ACHN (cell line): ENCODE data around the gene ZNF280B.
"Not testable (repeated sequence)": the region's sequence is repeated elsewhere in the genome, so short reads cannot be mapped to it uniquely, and the experiment has no call there.

Source experiments
- DNase-seq: peaks from one replicate; pipeline ENCODE4 v3.0.0-alpha.2; 2015
- in situ Hi-C: cut with HindIII; loops from 2 replicates; pipeline ENCODE4 v1.10.0; 2017; ENCODE audit warnings: low sequenced_read_pairs, low pct_ligation_motif_present, low pct_unique_long_range_greater_than_20kb

The ZNF280B gene

GRCh38 chr22:22452996-22453686, 55.4 kb downstream of the ZNF280B start:
- in situ Hi-C loops = no loop called here
- no peak for DNase-seq

GRCh38 chr22:22452211-22452610, 56.3 kb downstream of the ZNF280B start:
- DNase-seq = no peak
- in situ Hi-C loops = no loop called here

- DNase-seq = no peak
Measured at GRCh38 chr22:22450343-22450839, 58.2 kb downstream of the ZNF280B start.

GRCh38 chr22:22449819-22450218, 58.7 kb downstream of the ZNF280B start:
- in situ Hi-C loops = no loop called here
- DNase-seq = no peak

More at GRCh38 chr22:22450343-22450839, 58.2 kb downstream of the ZNF280B start:
- in situ Hi-C loops = no loop called here

DNA sequence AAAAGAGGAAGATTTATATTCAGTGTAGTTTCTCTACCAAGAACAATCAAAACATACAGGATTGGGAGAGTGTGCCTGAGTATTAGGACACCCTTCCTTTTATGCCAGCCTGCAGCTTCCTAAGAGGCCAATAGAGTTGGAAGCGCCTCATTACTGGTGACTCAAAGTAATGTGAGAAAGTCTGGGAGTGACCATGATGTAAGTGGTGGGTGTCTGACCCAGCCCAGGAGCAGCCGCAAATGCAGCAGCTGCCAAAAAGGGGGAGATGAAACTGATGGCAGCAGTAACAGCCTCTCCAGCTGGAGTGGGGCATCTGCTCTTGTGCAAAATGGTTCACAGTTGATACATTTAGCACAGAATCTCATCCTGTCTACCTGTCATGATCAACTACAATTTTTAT, 62.0 kb downstream of the ZNF280B start:
- in situ Hi-C loops = no loop called here
- no peak for DNase-seq

- in situ Hi-C loops, DNase-seq: not testable (repeated sequence)
Measured at GRCh38 chr22:22444007-22444589, 64.4 kb downstream of the ZNF280B start.

- DNase-seq = no peak
- in situ Hi-C loops = no loop called here
Measured at GRCh38 chr22:22442928-22443709, 65.4 kb downstream of the ZNF280B start.

- in situ Hi-C loops, DNase-seq: not testable (repeated sequence)
Measured at GRCh38 chr22:22441626-22442025, 66.9 kb downstream of the ZNF280B start.

DNA sequence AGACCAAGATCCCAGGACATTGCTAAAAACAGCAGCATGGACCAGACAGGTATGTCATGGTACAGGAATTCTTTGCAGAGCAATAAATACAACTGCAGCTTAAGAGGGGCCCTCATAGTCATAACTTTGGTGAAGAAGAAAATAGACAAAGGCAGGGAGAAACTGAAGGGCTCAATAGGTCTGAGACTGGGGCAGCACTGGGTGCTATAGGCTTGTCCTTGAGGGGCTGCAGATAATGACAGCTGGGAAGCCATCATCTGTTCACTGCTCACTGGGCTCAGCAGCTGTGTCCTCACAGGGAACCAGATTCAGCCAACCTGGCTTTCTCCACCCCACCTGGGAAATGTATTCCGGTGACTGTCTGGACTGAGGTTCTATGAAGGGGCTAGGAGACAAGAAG, 68.4 kb downstream of the ZNF280B start:
- in situ Hi-C loops = no loop called here
- no peak for DNase-seq
